ENCODE data around the gene FOXD2.
A peak's percentile ranks its signal among the peaks of the same experiment; 100 is the strongest.

FOXD2 gene

GRCh38 chr1:47433477-47434050 is 4.3 kb upstream of the FOXD2 start:
- DNase-seq (ENCODE audit: low read depth), result no peak
- no peak for TF ChIP-seq CTCF (conservative IDR thresholded peaks at IDR 0.05; ENCODE audit: control insufficient read depth, insufficient read depth, low read depth, low read length)
- H3K4me3 ChIP-seq (ENCODE audit: control insufficient read depth, low read depth, low read length), result peak overlapping the region; percentile 24

- peak; percentile 71 for DNase-seq (ENCODE audit: low read depth)
- H3K4me3 ChIP-seq (ENCODE audit: control insufficient read depth, low read depth, low read length), result peak overlapping the region; percentile 24
- TF ChIP-seq CTCF (conservative IDR thresholded peaks at IDR 0.05; ENCODE audit: control insufficient read depth, insufficient read depth, low read depth, low read length), result no peak
Observed at GRCh38 chr1:47434051-47434842, 3.6 kb upstream of the FOXD2 start.

DNA sequence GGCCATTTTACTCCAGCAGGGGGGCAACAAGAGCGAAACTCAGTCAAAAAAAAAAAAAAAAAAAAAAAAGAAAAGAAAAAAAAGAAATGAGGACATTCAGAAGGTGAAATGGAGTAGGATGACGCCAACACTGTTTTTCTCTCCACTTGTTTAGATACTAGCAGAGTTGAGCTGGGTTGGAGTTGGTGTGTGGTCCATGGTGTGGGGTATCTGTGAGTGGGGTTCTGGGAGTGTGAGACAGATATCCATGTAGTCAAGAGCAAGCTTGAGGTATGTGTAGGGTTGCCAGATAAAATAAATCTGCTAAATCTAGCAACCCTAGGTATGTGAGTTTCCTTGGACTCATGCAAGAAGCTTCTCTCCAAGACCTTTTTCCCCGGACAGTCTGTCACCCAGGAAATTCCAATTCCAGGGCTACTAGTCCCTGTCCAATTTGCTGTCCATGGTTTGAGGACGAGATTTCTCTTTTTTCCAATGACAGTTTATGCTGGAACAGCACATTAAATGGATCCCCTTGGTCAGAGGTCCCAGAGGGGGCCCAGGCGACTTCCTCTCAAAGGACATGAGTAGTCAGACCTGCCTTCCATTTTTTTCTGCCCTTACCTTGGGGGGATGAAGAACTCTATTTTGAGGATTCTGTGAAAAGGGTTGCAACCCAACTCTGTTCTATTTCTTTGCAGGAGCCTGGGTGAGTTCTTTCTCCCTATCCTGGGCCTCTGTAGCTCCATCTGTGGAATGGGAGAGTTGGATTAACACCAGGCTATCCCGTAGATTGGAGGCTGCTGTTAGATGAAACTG is 2.1 kb upstream of the FOXD2 start:
- no peak for TF ChIP-seq CTCF (conservative IDR thresholded peaks at IDR 0.05; ENCODE audit: control insufficient read depth, insufficient read depth, low read depth, low read length)
- DNase-seq (ENCODE audit: low read depth), result no peak
- H3K4me3 ChIP-seq (ENCODE audit: control insufficient read depth, low read depth, low read length), result peak overlapping the region; percentile 65

DNA sequence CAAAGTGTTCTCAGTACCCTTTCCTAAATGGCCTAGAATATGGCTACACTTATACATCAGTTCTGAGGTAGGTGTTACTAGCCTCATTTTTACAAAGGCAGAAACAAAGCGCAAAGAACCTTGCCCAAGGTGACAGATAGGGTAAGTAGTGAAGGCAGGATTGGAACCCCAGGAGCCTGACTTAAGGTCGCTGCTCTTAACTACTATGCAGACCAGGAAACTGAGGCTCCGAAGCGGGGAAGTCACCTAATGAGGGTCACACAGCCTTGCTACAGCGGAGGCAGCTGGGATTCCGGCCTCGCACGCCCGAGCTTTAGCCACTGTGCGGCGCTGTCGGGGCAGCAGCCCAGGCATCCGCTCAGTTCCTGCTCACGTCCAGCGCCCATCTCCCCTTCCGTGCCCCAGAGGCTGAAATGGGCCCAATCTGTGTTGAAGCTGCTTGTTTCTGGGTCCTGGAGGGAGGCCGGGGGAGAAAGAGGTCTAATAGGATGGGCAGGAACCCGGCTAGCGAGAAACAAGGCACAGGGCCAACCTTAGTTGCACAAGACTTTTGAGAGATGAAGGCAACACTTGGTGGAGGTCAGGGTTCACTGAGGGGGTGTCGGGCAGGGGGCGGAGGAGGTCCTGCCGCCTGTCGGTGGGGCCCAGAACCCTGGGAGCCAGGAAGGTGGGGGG is 1.4 kb upstream of the FOXD2 start:
- peak; percentile 96 for TF ChIP-seq CTCF (conservative IDR thresholded peaks at IDR 0.05; ENCODE audit: control insufficient read depth, insufficient read depth, low read depth, low read length)
- peak; percentile 67 for DNase-seq (ENCODE audit: low read depth)
- H3K4me3 ChIP-seq (ENCODE audit: control insufficient read depth, low read depth, low read length), result peak overlapping the region; percentile 65

- peak overlapping the region; percentile 65 for H3K4me3 ChIP-seq (ENCODE audit: control insufficient read depth, low read depth, low read length)
- peak; percentile 39 for DNase-seq (ENCODE audit: low read depth)
- no peak for TF ChIP-seq CTCF (conservative IDR thresholded peaks at IDR 0.05; ENCODE audit: control insufficient read depth, insufficient read depth, low read depth, low read length)
Observed at GRCh38 chr1:47436979-47437446, 831 bp upstream of the FOXD2 start.
